A204.1 (cell line): ENCODE data around the gene CD3E.
"Not testable (repeated sequence)": the region's sequence is repeated elsewhere in the genome, so short reads cannot be mapped to it uniquely, and the experiment has no call there.

Experiments used
- FAIRE-seq: peaks from 2 replicates; lab custom pipeline; 2012; peaks lifted over from hg19 to GRCh38; lab: Jason Lieb, UNC

The CD3E gene

GRCh38 chr11:118291477-118292135, 12.9 kb upstream of the CD3E start:
- FAIRE-seq = no peak

- FAIRE-seq = no peak
Observed at GRCh38 chr11:118294053-118294452, 10.5 kb upstream of the CD3E start.

- FAIRE-seq = no peak
Observed at GRCh38 chr11:118295199-118295598, 9.3 kb upstream of the CD3E start.

GRCh38 chr11:118295815-118296454, 8.6 kb upstream of the CD3E start:
- FAIRE-seq = no peak

- no peak for FAIRE-seq
Observed at GRCh38 chr11:118301600-118302195, 2.8 kb upstream of the CD3E start.

GRCh38 chr11:118304227-118304567, 333 bp upstream of the CD3E start:
- FAIRE-seq = no peak

GRCh38 chr11:118305726-118306125, 1.2 kb downstream of the CD3E start:
- no peak for FAIRE-seq

GRCh38 chr11:118306556-118306955, 2.0 kb downstream of the CD3E start:
- FAIRE-seq = no peak

- FAIRE-seq = not testable (repeated sequence)
Observed at GRCh38 chr11:118308995-118309528, 4.5 kb downstream of the CD3E start.

- FAIRE-seq = no peak
Observed at GRCh38 chr11:118310271-118310670, 5.7 kb downstream of the CD3E start.

GRCh38 chr11:118310781-118311485, 6.4 kb downstream of the CD3E start:
- FAIRE-seq = no peak

- no peak for FAIRE-seq
Observed at GRCh38 chr11:118311518-118311917, 7.0 kb downstream of the CD3E start.

GRCh38 chr11:118312328-118312727, 7.8 kb downstream of the CD3E start:
- FAIRE-seq = no peak

- no peak for FAIRE-seq
Observed at GRCh38 chr11:118313242-118313641, 8.7 kb downstream of the CD3E start.

GRCh38 chr11:118314988-118315411, 10.5 kb downstream of the CD3E start:
- FAIRE-seq = no peak

GRCh38 chr11:118318124-118318523, 13.6 kb downstream of the CD3E start:
- no peak for FAIRE-seq

- no peak for FAIRE-seq
Observed at GRCh38 chr11:118318581-118319336, 14.2 kb downstream of the CD3E start.

GRCh38 chr11:118319337-118319707, 14.8 kb downstream of the CD3E start:
- no peak for FAIRE-seq

- FAIRE-seq = no peak
Observed at GRCh38 chr11:118320515-118320914, 16.0 kb downstream of the CD3E start.

- FAIRE-seq = no peak
Observed at GRCh38 chr11:118321386-118322082, 17.0 kb downstream of the CD3E start.

- no peak for FAIRE-seq
Observed at GRCh38 chr11:118322721-118323120, 18.2 kb downstream of the CD3E start.

- FAIRE-seq = no peak
Observed at GRCh38 chr11:118325283-118325682, 20.8 kb downstream of the CD3E start.
